Measurements from ENCODE around the gene EXTL2.
"Not testable (repeated sequence)": the region's sequence is repeated elsewhere in the genome, so short reads cannot be mapped to it uniquely, and the experiment has no call there.

The EXTL2 gene

GRCh38 chr1:100902365-100902764, 7.7 kb upstream of the EXTL2 start:
- DNase-seq, result no peak

- peak; percentile 54 to 66 (median 61) for DNase-seq
Measured at GRCh38 chr1:100896481-100896982, 1.9 kb upstream of the EXTL2 start.

- peak; percentile 92 to 96 (median 94) for DNase-seq
Measured at GRCh38 chr1:100895540-100896480, 1.2 kb upstream of the EXTL2 start, which contains the start of gene SLC30A7. TSS of gene SLC30A7 (plus strand) at chr1:100896090. CDS start at chr1:100896263, 173 bp downstream.

- no peak for DNase-seq
Measured at GRCh38 chr1:100893718-100894117, 924 bp downstream of the EXTL2 start.

- DNase-seq, result no peak
Measured at GRCh38 chr1:100892554-100892953, 2.1 kb downstream of the EXTL2 start.

GRCh38 chr1:100891380-100891779, 3.3 kb downstream of the EXTL2 start:
- DNase-seq, result no peak

GRCh38 chr1:100889869-100890482, 4.7 kb downstream of the EXTL2 start:
- DNase-seq, result not testable (repeated sequence)

GRCh38 chr1:100889007-100889406, 5.6 kb downstream of the EXTL2 start:
- DNase-seq, result not testable (repeated sequence)

GRCh38 chr1:100883963-100884362, 10.7 kb downstream of the EXTL2 start:
- peak in 2 of 4 experiments; percentile 12 to 18 for DNase-seq

GRCh38 chr1:100882698-100883097, 11.9 kb downstream of the EXTL2 start:
- peak; percentile 45 to 85 (median 78) for DNase-seq

- no peak for DNase-seq
Measured at GRCh38 chr1:100881687-100882086, 13.0 kb downstream of the EXTL2 start.

GRCh38 chr1:100879422-100879821, 15.2 kb downstream of the EXTL2 start:
- DNase-seq, result no peak

GRCh38 chr1:100876291-100876690, 18.4 kb downstream of the EXTL2 start:
- DNase-seq, result no peak

GRCh38 chr1:100875228-100875627, 19.4 kb downstream of the EXTL2 start:
- DNase-seq, result no peak

- no peak for DNase-seq
Measured at GRCh38 chr1:100874433-100874832, 20.2 kb downstream of the EXTL2 start.

GRCh38 chr1:100869996-100870395, 24.6 kb downstream of the EXTL2 start:
- no peak for DNase-seq

- peak in 3 of 4 experiments; percentile 48 to 69 (median 58) for DNase-seq
Measured at GRCh38 chr1:100868364-100868995, 26.2 kb downstream of the EXTL2 start.

- no peak for DNase-seq
Measured at GRCh38 chr1:100866901-100867206, 27.8 kb downstream of the EXTL2 start.

GRCh38 chr1:100866041-100866900, 28.4 kb downstream of the EXTL2 start:
- DNase-seq, result peak in 3 of 4 experiments; percentile 27 to 74 (median 60)

- DNase-seq, result no peak
Measured at GRCh38 chr1:100862591-100862990, 32.1 kb downstream of the EXTL2 start.

- DNase-seq, result peak; percentile 21 to 76 (median 51)
Measured at GRCh38 chr1:100861379-100861778, 33.3 kb downstream of the EXTL2 start.

GRCh38 chr1:100860397-100860991, 34.1 kb downstream of the EXTL2 start:
- DNase-seq, result no peak
